DMS 273 (cell line): Measurements from ENCODE around the gene CHEK1.
A peak's percentile ranks its signal among the peaks of the same experiment; 100 is the strongest.
"Not testable (repeated sequence)": the region's sequence is repeated elsewhere in the genome, so short reads cannot be mapped to it uniquely, and the experiment has no call there.

Experiments
- DNase-seq: peaks from one replicate; lab custom pipeline; 2025; ENCODE audit not compliant: unreplicated experiment; lab: John Stamatoyannopoulos, UW

CHEK1 gene

GRCh38 chr11:125690006-125690405 is 65.0 kb downstream of the CHEK1 start:
- DNase-seq: no peak

- DNase-seq: no peak
These were observed 67.9 kb downstream of the CHEK1 start for GRCh38 chr11:125692887-125693286.

GRCh38 chr11:125694951-125695350 is 70.0 kb downstream of the CHEK1 start:
- no peak for DNase-seq

- no peak for DNase-seq
These were observed 76.2 kb downstream of the CHEK1 start for GRCh38 chr11:125701018-125701610.

- DNase-seq: no peak
These were observed 77.1 kb downstream of the CHEK1 start for GRCh38 chr11:125701858-125702621.

- not testable (repeated sequence) for DNase-seq
These were observed 79.7 kb downstream of the CHEK1 start for GRCh38 chr11:125704686-125705085.

- DNase-seq: no peak
These were observed 95.8 kb downstream of the CHEK1 start for GRCh38 chr11:125720781-125721180.

GRCh38 chr11:125724125-125724524 is 99.2 kb downstream of the CHEK1 start:
- peak; percentile 20 for DNase-seq
